Medulla oblongata (tissue), 1 donor: ENCODE measurements around the gene LITAF.
"Not testable (repeated sequence)": the region's sequence is repeated elsewhere in the genome, so short reads cannot be mapped to it uniquely, and the experiment has no call there.

Experiments
- DNase-seq: peaks from one replicate; pipeline ENCODE4 v3.0.0-alpha.2; 2015; ENCODE audit errors: extremely low spot score

The LITAF gene

DNA sequence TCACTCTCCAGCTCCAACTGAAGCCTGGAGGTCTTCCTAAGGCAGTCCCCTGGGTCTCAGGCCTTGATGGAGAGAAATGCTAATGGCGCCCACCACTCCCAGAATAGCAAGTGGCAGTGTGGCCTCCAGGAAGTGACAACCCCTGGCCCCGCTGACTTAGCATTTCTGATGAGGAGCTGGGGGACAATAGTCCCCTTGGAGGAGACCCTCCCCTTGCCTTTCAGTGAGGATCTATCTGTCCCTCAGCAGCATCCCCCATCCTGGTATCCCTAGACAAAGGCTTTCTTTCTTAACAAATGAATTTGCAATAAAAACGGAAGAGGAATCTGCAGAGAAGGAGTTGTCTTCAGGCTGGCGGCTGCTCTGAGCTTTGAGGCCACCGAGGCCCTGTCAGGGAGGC, 68.8 kb downstream of the LITAF start:
- no peak for DNase-seq

DNA sequence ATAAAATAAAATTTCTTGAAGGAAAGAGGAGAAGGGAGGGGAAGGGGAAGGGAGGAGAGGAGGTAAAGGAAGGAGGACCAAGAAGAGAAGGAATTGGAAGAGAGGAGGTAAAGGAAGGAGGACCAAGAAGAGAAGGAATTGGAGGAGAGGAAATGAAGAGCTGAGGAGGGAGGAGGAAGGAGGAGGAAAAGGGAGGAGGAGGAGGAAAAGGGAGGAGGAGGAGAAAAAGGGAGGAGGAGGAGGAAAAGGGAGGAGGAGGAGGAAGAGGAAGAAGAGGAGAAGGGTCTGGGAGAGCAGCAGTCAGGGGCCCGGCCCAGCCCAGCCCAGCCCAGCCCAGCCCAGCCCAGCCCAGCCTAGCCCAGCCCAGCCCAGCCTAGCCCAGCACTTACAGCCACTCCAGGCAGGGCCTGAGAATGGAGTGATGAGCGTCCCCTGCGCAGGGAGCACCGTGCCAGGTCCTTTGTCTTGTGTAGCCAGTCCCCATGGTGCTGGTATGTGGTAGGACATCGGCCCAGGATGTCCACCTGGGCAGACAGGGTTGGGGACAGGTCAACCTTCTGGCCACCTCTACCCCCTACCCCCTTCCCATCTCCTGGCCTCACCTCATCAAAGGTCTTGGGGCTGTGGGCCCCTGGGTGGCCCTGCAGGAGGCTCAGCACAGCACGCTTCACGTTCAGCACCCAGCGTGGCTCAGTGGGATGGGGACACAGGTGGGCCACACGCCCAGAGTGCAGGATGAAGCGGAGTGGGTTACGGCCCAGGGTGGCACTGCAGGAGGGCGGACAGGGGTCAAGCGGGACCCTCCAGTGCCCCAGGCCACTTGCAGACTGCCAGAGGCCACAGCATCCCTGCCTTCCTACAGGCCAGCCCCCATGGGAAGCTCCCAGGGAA, 70.9 kb downstream of the LITAF start:
- no peak for DNase-seq

DNA sequence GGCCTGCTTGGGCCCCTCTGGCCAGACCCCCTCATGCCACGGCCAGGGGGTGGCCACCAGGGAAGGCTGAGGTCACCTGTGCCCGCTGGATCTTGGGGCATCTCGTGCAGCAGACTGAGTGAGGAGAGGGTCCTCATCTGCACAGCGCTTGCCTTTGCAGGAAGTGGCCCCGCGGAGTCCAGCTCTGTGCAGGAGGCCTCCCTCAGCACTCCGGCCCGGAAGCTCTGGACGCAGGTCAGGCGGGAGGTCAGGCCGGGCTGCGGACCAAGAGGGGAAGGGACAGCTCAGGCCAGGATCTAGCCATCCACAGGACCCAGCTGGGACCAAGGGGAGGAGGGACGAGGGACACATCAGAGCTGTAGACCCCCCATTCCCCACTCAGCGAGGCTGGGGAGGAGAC, 72.4 kb downstream of the LITAF start:
- DNase-seq = no peak

DNA sequence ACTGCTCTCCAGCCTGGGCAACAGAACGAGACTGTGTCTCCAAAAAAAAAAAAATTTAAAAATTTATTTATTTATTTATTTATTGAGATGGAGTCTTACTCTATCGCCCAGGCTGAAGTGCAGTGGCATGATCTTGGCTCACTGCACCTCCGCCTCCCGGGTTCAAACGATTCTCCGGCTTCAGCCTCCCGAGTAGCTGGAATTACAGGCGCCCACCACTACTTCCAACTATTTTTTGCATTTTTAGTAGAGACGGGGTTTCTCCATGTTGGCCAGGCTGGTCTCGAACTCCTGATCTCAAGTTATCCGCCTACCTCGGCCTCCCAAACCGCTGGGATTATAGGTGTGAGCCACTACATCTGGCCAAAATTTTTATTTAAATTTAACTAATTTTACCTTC, 73.4 kb downstream of the LITAF start:
- DNase-seq = not testable (repeated sequence)

DNA sequence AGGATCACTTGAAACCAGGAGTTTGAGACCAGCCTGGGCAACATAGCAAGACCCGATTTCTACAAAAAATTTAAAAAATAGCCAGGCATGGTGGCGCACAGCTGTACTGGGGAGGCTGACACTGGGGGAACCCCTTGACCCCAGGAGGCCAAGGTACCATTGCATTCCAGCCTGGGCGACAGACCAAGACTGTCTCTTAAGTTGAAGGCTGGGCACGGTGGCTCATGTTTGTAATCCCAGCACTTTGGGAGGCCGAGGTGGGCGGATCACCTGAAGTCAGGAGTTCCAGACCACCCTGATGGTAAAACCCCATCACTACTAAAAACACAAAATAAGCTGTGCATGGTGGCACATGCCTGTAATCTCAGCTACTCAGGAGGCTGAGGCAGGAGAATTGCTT, 74.9 kb downstream of the LITAF start:
- no peak for DNase-seq

DNA sequence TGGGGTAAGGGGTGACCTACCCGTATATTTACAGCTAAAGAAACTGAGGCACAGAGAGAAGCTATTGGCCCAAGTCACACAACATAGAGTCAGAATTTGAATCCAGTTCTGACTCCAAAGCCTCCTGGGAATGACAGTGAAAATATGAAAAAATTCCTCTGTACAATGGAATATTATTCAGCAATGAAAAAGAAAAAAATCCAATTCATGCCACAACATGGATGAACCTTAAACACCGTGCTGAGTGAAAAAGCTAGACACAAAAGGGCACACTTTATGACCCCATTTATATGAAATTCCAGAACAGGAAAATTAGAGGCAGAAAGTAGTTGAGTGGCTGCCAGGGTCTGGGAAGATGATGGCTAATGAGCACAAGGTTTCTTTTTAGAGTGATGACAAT, 75.4 kb downstream of the LITAF start:
- no peak for DNase-seq

DNA sequence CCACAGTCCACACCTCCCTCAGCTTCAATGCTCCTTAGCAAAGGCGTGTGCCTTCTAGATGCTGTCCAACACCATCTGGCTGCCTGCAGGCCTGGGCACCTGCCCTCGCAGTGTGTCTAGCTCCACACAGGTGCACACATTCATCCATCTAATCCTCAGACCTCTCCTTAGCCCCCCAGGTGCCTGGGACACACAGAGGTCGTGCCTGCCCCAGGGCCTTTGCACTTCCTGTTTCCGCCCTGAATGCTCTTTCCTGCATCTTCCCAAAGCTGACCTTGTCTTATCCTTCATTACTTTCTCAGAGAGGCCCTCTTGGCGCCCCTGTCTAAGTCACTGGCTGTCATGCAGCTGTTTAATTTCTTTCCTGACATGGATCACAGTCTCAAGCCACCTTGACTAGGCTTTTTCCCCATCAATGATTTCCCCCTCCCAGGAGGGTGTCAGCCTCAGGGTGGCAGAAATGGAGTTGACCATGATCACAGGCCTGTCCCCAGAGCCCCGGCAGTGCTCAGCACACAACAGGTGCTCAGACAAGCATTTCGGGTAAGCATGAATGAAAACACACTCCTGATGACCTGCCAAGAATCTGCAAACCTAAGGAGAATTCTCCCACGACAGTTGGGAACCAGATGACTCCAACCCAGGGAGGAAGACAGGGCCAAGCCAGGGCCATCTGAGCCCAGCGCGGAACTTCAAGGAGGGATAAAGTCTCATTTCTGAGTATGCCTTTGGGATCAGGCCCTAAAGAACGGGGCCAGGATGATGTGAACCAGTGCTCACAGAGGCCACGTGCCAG, 76.3 kb downstream of the LITAF start:
- DNase-seq = no peak

DNA sequence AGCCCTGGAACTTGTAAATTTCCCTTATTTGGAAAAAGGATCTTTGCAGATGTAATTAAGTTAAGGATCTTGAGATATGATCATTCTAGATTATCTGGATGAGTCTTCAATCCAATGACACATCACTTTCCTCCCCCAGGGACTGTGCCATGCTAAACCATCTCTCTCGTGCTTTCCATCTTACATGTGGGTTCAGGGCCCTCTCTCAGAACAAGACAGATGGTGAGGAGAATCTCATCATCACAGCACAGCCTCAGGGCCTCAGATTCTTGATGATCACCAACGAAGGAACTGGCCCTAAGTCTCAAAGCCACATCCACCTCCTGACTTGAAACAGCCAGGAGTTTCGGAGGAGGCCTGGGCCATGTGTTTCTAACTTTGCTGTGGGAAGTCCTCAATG, 78.7 kb downstream of the LITAF start:
- DNase-seq = no peak

DNA sequence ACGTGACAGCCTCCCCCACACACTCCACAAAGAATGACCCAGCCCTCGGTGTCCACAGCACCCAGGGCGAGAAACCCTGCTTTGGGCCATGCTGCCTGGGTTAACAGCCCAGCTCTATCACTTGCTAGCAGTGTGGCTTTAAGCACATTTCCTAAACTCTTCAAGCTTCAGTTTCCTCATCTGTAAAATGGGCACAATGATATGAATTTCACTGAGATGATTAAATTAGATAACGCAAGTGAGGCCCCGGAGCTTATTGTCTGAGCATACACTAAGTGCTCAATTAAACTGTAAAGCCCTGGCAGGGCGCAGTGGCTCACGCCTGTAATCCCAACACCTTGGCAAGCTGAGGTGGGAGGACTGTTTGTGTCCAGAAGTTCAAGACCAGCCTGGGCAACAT, 79.4 kb downstream of the LITAF start:
- DNase-seq = no peak

DNA sequence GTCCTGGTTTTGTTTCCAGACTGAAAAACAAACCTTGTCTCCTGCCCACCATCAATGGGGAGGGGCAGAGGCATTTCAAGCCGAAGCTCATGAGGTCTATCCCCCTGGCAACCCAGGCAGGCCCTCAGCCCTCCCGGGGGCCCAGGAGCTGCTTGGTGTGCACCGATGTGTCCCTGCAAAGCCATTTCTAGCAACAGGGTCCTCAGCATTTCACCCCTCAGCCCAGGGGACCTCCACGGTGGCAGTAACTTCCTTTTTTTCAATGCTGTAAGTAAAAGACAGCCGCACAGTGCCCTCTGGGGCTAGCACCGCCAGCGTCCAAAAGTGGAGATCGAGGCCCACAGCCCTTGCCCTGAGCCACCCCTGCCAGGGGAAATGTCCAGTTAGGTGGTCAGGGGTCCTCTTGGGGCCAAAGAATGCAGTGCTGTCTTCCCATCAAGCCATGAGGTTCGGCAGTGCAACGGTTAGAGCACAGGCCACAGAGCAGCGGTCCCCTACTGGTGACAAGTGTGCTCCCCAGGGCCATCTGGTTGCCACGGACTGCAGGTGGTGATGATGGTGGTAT, 79.9 kb downstream of the LITAF start:
- peak; percentile 29 for DNase-seq

DNA sequence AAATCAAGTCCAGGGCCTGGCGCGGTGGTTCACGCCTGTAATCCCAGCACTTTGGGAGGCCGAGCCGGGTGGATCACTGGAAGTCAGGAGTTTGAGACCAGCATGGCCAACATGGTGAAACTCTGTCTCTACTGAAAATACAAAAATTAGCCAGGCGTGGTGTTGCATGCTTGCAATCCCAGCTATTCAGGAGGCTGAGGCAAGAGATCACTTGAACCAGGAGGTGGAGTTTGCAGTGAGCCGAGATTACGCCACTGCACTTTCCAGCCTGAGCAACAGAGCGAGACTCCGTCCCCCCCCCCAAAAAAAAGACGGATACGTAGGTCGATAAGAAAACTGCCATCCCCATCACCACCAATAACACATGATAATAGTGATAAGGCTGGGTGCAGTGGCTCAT, 82.5 kb downstream of the LITAF start:
- DNase-seq = not testable (repeated sequence)

DNA sequence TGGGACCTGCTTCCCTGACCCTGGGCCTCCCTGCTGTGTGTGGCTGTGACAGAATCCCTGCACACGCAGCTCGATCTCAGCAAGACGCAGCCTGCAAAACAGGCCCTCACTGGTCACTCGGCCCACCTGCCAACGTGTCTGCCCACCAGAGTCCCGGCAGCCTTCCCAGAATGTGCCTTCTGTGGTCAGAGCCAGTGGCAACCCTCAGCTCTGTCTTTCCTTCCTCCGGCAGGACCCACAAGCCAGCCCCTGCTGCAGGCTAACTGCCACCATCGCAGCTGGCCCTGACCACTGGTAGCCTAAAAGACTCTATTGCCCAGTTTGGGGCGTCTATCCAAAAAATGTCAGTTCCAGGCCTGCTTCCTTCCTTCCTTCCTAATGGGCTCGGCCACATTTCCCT, 83.2 kb downstream of the LITAF start:
- DNase-seq = no peak

DNA sequence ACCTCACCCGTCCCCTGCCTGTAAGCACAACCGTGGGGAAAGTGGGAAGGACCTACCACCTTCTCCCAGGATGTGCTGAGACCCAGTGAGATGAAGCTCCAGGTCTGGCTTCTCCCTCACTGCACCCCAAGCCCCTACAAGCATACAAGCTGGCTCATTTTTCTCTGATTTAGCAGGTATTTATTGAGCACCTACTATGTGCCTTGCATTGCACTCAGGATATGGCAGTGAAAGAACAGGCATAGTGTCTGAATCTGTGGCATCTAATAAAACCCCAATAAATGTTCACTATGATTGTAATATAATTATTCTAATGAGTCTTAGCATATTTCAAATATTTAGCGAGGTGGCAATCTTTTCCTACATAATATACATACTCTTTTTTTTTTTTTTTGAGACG, 84.5 kb downstream of the LITAF start:
- DNase-seq = no peak

DNA sequence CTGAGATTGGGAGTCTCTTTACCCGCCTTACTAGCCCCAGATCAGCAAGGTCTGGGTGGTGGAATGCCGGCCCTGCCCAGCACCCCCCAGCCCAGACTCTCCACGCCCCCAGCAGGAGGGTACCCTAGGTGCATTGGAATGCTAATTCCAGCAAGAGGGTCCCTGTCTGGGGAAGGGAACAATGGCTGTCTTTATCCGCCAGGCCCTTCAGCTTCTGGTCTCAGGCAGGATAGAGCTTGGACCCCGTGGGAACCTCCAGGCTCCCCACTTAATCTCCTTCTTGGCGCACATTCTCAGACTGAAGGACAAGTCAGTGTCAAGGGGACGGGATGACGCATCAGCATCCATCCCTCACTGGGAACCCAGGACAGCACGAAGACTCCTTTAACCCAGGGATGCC, 85.1 kb downstream of the LITAF start:
- DNase-seq = no peak

DNA sequence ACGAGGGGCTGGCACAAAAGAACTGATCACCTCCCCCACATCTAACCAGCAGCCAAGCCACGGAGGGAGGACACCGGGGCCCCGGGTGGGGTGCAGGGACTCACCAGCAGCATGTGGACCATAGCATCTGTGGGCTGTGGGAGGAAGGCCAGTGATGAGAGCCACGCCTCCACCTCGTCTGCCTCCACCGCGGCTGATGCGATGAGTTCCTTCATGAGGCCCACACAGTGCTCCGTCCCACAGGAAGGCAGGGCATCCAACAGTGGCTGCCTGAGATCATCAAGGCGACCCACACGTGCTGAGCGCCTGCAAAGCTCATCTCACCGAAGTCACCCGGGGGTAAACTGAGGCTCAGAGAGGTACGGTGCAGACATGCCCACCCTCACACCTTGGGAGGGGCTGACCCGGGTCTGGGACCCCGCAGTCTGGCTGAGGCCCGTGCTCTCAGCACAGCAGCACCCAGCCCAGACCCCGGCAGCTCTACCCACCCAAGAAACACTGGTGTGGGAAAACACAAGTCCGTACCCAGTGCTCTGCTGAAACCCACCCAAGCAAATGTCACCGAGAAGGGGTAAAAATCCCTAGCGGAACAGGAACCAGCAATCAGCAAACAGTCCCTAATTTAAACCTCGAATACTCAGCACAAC, 85.9 kb downstream of the LITAF start:
- DNase-seq = no peak

DNA sequence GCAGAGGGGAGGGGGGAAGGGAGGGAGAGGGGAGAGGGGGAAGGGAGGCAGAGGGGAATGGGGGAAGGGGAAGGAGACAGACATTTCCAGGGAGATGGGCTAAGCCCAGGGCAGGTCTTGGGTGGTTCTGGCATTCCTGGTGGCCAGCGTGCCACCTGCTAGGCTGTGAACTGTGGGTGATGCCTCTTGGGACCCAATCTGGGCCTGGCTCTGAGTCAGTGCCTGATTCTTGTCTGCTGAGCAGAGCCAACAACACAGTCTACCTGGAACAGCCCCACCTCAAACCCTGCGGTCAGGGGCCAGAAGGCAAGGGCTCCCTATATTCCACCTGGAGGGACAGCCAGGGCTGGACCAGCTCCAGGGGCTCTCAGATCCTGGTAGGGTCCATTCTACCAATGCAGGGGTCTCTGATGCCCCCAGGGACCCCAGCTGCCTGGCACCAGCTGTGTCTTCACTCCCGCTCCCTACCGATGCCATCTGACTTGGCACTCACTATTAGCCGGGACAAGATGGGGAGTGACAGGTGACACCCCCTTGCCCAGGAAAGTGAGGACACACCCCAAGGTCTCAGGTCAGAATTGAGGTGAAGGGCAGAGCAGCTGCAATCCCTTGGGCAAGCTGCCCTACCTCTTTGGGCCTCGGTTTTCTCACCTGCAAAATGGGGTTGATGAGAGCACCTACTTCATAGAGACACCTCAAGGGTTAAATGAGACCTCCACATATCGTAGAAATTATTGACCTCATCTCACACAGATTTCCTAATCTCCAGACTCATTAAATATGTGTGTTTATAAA, 87.2 kb downstream of the LITAF start:
- no peak for DNase-seq

DNA sequence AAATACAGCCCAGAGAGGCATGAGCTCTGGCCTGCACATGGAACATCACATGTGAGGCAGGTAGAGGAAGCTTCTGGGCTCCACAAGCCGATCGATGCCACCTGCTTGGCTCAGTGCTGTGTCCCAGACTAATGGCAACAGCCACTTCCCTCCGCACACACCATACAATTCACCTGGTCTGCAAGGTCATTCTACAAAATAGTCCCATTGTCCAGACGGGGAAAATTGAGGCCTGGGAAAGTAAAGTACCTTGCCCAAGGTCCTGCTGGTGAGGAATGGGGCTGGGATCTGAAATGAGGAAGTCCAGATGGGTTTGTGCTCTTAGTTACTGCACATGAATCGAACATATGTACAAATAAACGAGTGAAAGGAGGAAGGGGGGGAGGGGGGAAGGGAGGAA, 88.0 kb downstream of the LITAF start:
- DNase-seq = no peak

DNA sequence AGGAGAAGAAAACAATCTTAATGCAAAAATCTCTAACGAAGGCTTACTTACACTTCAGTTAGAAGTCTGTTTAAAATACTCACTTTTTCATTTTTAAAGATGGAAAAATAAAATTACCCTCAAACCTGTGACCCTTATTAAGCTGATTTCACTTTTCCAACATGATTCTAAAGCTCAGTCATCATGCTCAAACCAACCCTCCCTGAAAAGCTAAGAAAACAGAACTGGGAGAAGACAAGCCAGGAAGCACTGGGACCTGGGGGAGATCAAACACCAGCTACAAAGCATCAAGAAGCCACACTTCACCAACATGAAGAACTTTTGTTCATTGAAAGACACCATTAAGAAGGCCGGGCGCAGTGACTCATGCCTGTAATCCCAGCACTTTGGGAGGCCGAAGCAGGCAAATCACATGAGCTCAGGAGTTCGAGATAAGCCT, 88.8 kb downstream of the LITAF start:
- peak; percentile 42 for DNase-seq
